ENCODE results near the gene LKAAEAR1. TPM values are rescaled to one million over a fixed set of nuclear protein-coding genes. Genes with fewer than 3 reads are reported as not detected.

The LKAAEAR1 gene
- total and polyA plus RNA-seq, 2 of the 13 experiments (the other 11 are each of a cell fraction or from before 2014, with no cell fraction given): not detected

- TF ChIP-seq ZNF513 (CRISPR knock-in tag; conservative IDR thresholded peaks at IDR 0.05): no peak
- TF ChIP-seq ZNF33A (CRISPR knock-in tag; IDR thresholded peaks at IDR 0.05; ENCODE audit: borderline replicate concordance): no peak
- TF ChIP-seq GLI4 (CRISPR knock-in tag; IDR thresholded peaks at IDR 0.05; ENCODE audit: borderline replicate concordance): no peak
- TF ChIP-seq ZNF546 (CRISPR knock-in tag; conservative IDR thresholded peaks at IDR 0.05): peak; percentile 64; the same call in 1 of the 2 replicates
- TF ChIP-seq ZNF878 (CRISPR knock-in tag; IDR thresholded peaks at IDR 0.05): no peak
- TF ChIP-seq PCBP1 (IDR thresholded peaks at IDR 0.05; ENCODE audit: borderline replicate concordance, low read depth, low read length): 0 out of 2 replicates have a peak, but pooled peaks have one; percentile 86
- no peak for TF ChIP-seq ZBTB1 (CRISPR knock-in tag; IDR thresholded peaks at IDR 0.05; ENCODE audit: borderline replicate concordance)
- no peak; the same call in 1 of the 2 replicates for TF ChIP-seq ZBTB20 (CRISPR knock-in tag; IDR thresholded peaks at IDR 0.05; ENCODE audit: borderline replicate concordance, low read depth)
- peak; percentile 20 for TF ChIP-seq MED8 (CRISPR knock-in tag; IDR thresholded peaks at IDR 0.05; ENCODE audit: insufficient replicate concordance)
- no peak for TF ChIP-seq THAP7 (CRISPR knock-in tag; IDR thresholded peaks at IDR 0.05)
- TF ChIP-seq MAFG (CRISPR knock-in tag; IDR thresholded peaks at IDR 0.05): no peak
- no peak for TF ChIP-seq RNF219 (CRISPR knock-in tag; IDR thresholded peaks at IDR 0.05)
- TF ChIP-seq KAT8 (CRISPR knock-in tag; IDR thresholded peaks at IDR 0.05): 0 out of 2 replicates have a peak, but pooled peaks have one; percentile 18
- TF ChIP-seq TSC22D2 (CRISPR knock-in tag; IDR thresholded peaks at IDR 0.05; ENCODE audit: borderline replicate concordance): no peak
- no peak for TF ChIP-seq ZSCAN30 (CRISPR knock-in tag; IDR thresholded peaks at IDR 0.05)
- TF ChIP-seq ZNF34 (CRISPR knock-in tag; IDR thresholded peaks at IDR 0.05; ENCODE audit: borderline replicate concordance): no peak
- no peak for TF ChIP-seq ZBTB46 (CRISPR knock-in tag; IDR thresholded peaks at IDR 0.05; ENCODE audit: borderline replicate concordance)
- no peak for TF ChIP-seq NAIF1 (CRISPR knock-in tag; IDR thresholded peaks at IDR 0.05; ENCODE audit: borderline replicate concordance)
- TF ChIP-seq NFE2L1 (CRISPR knock-in tag; IDR thresholded peaks at IDR 0.05; ENCODE audit: borderline replicate concordance): no peak
- no peak for TF ChIP-seq ZNF7 (CRISPR knock-in tag; IDR thresholded peaks at IDR 0.05)
- no peak for TF ChIP-seq ZNF652 (CRISPR knock-in tag; IDR thresholded peaks at IDR 0.05; ENCODE audit: borderline replicate concordance, low read depth)
Observed at GRCh38 chr20:64079273-64080012, 4.8 kb downstream of the LKAAEAR1 start, which contains the start of gene RGS19 (continued).

All from HepG2 (cell line).